SJCRH30 (cell line): Measurements from ENCODE around the gene SNX9. TPM values are rescaled to one million over a fixed set of nuclear protein-coding genes. Genes with fewer than 3 reads are reported as not detected.
"Not testable (repeated sequence)": the region's sequence is repeated elsewhere in the genome, so short reads cannot be mapped to it uniquely, and the experiment has no call there.

Source experiments
- DNase-seq, 2 experiments: peaks; one replicate each; pipeline ENCODE4 v3.0.0-alpha.2; 2015 to 2020
- H3K27ac ChIP-seq: fragments of 250-450 bp; sonication (Bioruptor Pico); 2 replicates; pipeline ENCODE4 v1.5.1; 2020; ENCODE audit warnings: mild to moderate bottlenecking, moderate library complexity
- H3K27me3 ChIP-seq: fragments of 250-450 bp; sonication (Bioruptor Pico); 2 replicates; pipeline ENCODE4 v1.5.1; 2020; ENCODE audit warnings: mild to moderate bottlenecking, moderate library complexity
- H3K36me3 ChIP-seq: fragments of 250-450 bp; sonication (Bioruptor Pico); 2 replicates; pipeline ENCODE4 v1.5.1; 2020; ENCODE audit warnings: mild to moderate bottlenecking, moderate library complexity
- H3K4me1 ChIP-seq: fragments of 250-450 bp; sonication (Bioruptor Pico); 2 replicates; pipeline ENCODE4 v1.5.1; 2020; ENCODE audit warnings: mild to moderate bottlenecking, moderate library complexity
- H3K4me3 ChIP-seq: fragments of 250-450 bp; sonication (Bioruptor Pico); 2 replicates; pipeline ENCODE4 v1.5.1; 2020; ENCODE audit warnings: mild to moderate bottlenecking, moderate library complexity
- H3K9me3 ChIP-seq: fragments of 250-450 bp; sonication (Bioruptor Pico); replicated peaks from 2 replicates; pipeline ENCODE4 v1.5.1; 2020; ENCODE audit warnings: mild to moderate bottlenecking, moderate library complexity
- total RNA-seq: library from RNA; depleted of rRNA; stranded (reverse); fragments of >200 nt; shearing (Covaris generic); gene quantifications from 2 replicates; pipeline ENCODE4 v1.2.3, GENCODE V29; 2014

SNX9 gene
- total RNA-seq, 1 experiment from 2014 or later = 28.0 TPM

DNA sequence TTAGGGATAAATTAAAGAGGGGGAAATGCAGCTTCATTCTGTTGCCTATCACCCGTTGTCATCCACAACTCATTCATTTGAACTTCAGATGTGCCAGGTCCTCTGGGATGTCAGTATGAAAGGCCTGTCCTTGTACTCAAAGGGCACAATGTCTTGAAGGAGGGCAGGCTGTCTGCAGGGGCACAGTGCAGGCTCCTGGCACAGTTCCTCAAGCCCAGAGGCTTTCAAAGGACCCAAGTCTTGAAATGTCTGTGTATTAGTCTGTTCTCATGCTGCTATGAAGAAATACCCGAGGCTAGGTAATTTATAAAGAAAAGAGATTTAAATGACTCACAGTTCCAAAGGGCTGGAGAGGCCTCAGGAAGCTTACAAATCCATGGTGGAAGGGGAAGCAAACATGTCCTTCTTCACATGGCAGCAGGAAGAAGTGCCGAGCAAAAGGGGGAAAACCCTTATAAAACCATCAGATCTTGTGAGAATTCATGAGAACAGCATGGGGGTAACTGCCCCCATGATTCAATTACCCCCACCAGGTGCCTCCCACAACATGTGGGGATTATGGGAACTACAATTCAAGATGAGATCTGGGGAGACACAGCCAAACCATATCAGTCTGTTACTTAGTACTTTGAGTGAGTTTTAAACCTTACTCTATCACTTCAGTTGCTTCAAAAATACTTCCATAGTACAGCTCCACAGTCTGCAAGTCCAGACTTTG, 9.4 kb downstream of the SNX9 start:
- no peak overlapping the region for H3K4me3 ChIP-seq
- peaks cover 46% of the 10 kb centered on the region for H3K4me1 ChIP-seq
- peak overlapping the region; percentile 97 for H3K27ac ChIP-seq
- peaks cover 5% of the 10 kb centered on the region; the same call in 1 of the 2 replicates for H3K9me3 ChIP-seq
- H3K36me3 ChIP-seq = 0 out of 2 replicates have a peak, but pooled peaks cover 2% of the 10 kb centered on the region
- no peak for DNase-seq
- H3K27me3 ChIP-seq = no peaks in the 10 kb centered on the region

DNA sequence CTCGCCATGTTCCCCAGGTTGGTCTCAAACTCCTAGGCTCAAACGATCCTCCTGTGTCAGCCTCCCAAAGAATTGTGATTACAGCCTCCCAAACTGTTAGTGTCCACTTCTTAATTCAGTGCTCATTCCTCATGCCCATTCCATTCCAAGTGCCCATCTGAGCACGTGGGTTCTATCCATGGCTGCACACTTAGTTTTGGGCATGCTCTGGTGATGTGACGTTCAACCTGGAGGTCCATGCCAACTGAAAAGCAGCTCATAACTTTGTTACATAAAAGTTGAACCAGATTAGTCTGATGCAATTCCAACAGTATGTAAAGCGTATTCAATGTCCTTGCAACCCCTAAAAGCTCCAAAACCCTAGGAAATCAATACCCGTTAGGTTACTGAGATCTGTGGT, 11.5 kb downstream of the SNX9 start:
- H3K27me3 ChIP-seq = no peaks in the 10 kb centered on the region
- no peak overlapping the region for H3K4me3 ChIP-seq
- 0 out of 2 replicates have a peak, but pooled peaks cover 3% of the 10 kb centered on the region for H3K36me3 ChIP-seq
- peak overlapping the region; percentile 97 for H3K27ac ChIP-seq
- DNase-seq = no peak
- H3K4me1 ChIP-seq = peaks cover 46% of the 10 kb centered on the region
- peaks cover 5% of the 10 kb centered on the region; the same call in 1 of the 2 replicates for H3K9me3 ChIP-seq

GRCh38 chr6:157838718-157839430, 15.8 kb downstream of the SNX9 start:
- no peak overlapping the region for H3K4me3 ChIP-seq
- peaks cover 19% of the 10 kb centered on the region for H3K4me1 ChIP-seq
- H3K27me3 ChIP-seq = no peaks in the 10 kb centered on the region
- 0 out of 2 replicates have a peak, but pooled peaks cover 3% of the 10 kb centered on the region for H3K36me3 ChIP-seq
- H3K9me3 ChIP-seq = no peaks in the 10 kb centered on the region
- no peak overlapping the region for H3K27ac ChIP-seq
- DNase-seq = no peak

DNA sequence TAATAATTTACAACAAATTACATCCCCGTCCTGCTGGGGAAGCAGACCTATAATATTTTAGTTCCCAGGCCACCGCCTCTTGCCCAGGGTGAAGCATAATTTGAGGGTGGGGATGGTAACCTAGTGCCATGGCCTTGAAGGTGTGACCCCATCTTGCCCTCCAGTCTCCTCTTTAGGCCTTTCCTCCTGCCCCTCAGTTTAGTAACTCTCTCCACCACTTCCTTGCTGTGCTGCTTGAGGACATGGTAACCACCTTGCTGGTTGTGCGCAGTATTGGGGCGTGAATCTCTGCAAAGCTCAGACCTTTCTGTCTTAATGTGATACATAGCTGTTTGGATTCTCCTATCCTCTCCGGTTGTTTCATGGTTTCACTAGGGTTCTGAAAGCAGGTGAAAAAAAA, 16.6 kb downstream of the SNX9 start:
- DNase-seq = no peak
- H3K4me1 ChIP-seq = peaks cover 14% of the 10 kb centered on the region
- no peaks in the 10 kb centered on the region for H3K27me3 ChIP-seq
- H3K36me3 ChIP-seq = 0 out of 2 replicates have a peak, but pooled peaks cover 3% of the 10 kb centered on the region
- H3K4me3 ChIP-seq = no peak overlapping the region
- H3K27ac ChIP-seq = no peak overlapping the region
- no peaks in the 10 kb centered on the region for H3K9me3 ChIP-seq

DNA sequence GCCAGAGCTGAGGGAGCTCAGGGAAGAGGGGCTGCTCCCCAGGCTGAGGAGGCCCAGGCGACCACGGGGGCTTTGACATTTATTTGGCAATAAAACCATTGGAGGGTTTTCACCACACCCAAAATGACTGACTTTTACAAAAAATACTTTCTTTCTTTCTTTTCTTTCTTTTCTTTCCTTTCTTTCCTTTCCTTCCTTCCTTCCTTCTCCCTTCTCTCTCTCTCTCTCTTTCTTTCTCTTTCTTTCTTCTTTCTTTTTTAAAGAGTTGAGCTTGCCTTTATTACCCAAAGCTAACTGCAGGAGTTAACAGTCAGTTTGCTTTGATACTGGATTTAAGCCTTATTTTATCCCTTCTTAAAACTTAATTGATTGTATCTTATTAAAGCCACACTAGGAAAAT, 17.2 kb downstream of the SNX9 start:
- no peak overlapping the region for H3K4me3 ChIP-seq
- no peaks in the 10 kb centered on the region for H3K9me3 ChIP-seq
- H3K27ac ChIP-seq = peak overlapping the region; percentile 35
- peaks cover 10% of the 10 kb centered on the region for H3K4me1 ChIP-seq
- 0 out of 2 replicates have a peak, but pooled peaks cover 3% of the 10 kb centered on the region for H3K36me3 ChIP-seq
- H3K27me3 ChIP-seq = no peaks in the 10 kb centered on the region
- no peak for DNase-seq

DNA sequence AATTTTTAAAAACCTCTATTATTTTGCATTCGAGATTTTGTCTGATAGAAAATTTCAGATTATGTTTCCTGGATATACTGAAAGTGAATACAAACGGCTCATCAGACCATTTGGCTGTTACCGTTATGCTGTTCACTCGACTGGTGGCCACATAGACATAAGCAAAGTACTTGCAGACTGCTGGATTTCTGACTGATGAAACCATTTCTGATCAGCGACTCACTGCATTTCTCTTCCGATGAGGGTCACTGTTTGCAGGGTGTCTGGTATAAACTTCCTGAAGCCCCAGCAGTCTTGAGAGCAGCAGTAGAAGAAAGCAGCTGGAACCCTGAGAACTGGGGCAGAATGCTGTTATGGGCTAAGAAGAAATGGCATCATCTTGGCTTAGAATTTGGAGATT, 17.7 kb downstream of the SNX9 start:
- H3K4me3 ChIP-seq = no peak overlapping the region
- peak overlapping the region; percentile 35 for H3K27ac ChIP-seq
- peaks cover 14% of the 10 kb centered on the region for H3K4me1 ChIP-seq
- H3K36me3 ChIP-seq = 0 out of 2 replicates have a peak, but pooled peaks cover 3% of the 10 kb centered on the region
- H3K9me3 ChIP-seq = no peaks in the 10 kb centered on the region
- no peaks in the 10 kb centered on the region for H3K27me3 ChIP-seq
- peak in 1 of 2 experiments; percentile 39 for DNase-seq

DNA sequence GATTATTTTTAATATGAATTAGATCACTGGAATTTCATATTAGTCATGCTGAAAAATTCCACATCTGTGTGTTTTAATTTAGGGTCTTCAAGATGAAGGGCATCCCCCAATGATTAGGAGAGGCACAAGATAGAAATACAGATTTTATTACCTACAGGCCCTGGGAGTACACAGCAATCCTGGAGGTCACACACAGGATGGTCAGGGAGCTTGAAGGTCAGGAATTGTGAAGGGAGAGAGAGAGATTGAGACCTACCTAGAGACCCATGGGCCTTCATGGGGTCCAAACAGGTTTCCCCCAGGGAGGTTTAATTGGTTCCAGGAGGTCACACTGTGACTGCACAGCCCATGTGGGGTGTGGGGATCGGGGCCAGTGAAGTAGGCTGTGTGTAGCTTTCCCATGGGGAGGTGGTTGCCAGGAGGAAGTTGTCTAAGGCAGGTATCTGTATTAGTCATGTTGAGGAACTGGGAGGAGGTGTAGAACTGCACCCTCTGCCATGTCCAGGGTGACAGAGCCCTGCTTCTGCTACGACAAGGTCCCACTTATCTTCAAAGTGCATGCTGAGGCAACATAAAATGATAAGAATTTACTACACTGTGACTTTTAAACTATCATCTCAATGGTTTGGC, 18.3 kb downstream of the SNX9 start:
- H3K9me3 ChIP-seq = no peaks in the 10 kb centered on the region
- DNase-seq = no peak
- 0 out of 2 replicates have a peak, but pooled peaks cover 3% of the 10 kb centered on the region for H3K36me3 ChIP-seq
- H3K27me3 ChIP-seq = no peaks in the 10 kb centered on the region
- peak overlapping the region; percentile 35 for H3K27ac ChIP-seq
- H3K4me1 ChIP-seq = peaks cover 19% of the 10 kb centered on the region
- H3K4me3 ChIP-seq = no peak overlapping the region

- H3K27me3 ChIP-seq = no peaks in the 10 kb centered on the region
- H3K4me1 ChIP-seq = peaks cover 19% of the 10 kb centered on the region
- no peak overlapping the region for H3K4me3 ChIP-seq
- no peak overlapping the region for H3K27ac ChIP-seq
- no peaks in the 10 kb centered on the region for H3K9me3 ChIP-seq
- DNase-seq = no peak
- H3K36me3 ChIP-seq = 0 out of 2 replicates have a peak, but pooled peaks cover 3% of the 10 kb centered on the region
These were observed 19.2 kb downstream of the SNX9 start for GRCh38 chr6:157842212-157842611.

GRCh38 chr6:157844196-157844595, 21.1 kb downstream of the SNX9 start:
- H3K9me3 ChIP-seq, H3K27me3 ChIP-seq, DNase-seq, H3K36me3 ChIP-seq, H3K4me3 ChIP-seq, H3K27ac ChIP-seq: not testable (repeated sequence)
- H3K4me1 ChIP-seq = peaks cover 19% of the 10 kb centered on the region

DNA sequence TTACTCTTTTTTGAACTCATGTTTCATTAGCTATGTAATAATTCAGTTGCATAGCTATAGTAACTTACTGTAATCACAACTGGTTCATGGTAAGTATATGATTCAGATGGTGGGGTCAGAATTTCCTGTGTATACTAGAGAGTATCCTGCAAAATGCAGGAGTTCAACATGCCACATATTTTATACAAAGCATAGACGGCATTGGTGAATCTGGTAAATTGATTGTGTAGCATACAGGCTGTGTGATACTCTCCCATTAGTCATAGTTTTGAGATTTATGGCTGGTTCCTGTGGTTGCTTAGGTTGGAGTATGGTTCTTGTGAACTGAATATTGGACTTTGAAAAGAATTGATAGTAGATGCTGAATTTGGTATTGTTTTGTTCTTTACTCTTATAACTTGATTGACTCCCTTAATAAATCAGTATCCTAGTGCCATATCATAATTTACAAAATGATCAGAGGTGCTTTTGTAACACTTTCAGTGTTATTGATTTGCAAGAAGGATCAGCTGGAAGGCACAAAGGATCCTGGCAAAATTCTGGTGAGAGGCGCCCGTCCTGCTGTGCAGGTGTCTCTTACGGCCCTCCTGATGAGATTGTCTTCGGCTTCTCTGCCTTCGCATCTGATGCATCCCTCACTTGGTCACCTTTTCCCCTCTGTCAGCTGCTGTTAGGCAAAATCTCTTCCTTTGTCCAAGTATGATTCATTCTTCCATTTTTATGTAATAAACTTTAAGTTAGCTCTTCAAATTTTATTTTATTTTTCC, 22.6 kb downstream of the SNX9 start:
- no peaks in the 10 kb centered on the region for H3K36me3 ChIP-seq
- no peaks in the 10 kb centered on the region for H3K27me3 ChIP-seq
- H3K9me3 ChIP-seq = no peaks in the 10 kb centered on the region
- H3K27ac ChIP-seq = no peak overlapping the region
- H3K4me3 ChIP-seq = no peak overlapping the region
- DNase-seq = no peak
- H3K4me1 ChIP-seq = peaks cover 15% of the 10 kb centered on the region; the same call in 1 of the 2 replicates

DNA sequence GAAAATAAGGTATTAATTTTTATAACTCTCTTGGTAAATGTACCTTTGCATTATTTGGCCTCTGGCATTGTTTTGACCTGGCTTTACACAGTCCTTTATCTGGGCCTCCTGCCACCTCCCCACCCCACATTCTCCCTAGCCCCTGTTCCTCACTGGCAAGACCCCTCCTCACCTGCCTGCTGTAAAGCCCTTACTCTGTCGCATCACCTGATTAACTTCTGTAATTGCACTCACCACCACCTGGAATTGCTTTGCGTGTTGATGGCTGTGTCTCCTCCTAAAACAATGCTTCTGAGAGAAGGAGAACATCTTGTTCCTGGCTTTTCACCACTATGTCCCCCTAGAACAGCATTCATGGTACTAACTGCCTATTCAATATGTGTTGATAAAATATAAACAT, 24.8 kb downstream of the SNX9 start:
- DNase-seq = no peak
- Histone ChIP-seq H3K27me3 (no peaks in the 10 kb centered on the region), H3K4me1 (peaks cover 10% of the 10 kb centered on the region; the same call in 1 of the 2 replicates), H3K4me3 (no peak overlapping the region), H3K9me3 (peaks cover 6% of the 10 kb centered on the region), H3K36me3 (no peaks in the 10 kb centered on the region), H3K27ac (no peak overlapping the region)

DNA sequence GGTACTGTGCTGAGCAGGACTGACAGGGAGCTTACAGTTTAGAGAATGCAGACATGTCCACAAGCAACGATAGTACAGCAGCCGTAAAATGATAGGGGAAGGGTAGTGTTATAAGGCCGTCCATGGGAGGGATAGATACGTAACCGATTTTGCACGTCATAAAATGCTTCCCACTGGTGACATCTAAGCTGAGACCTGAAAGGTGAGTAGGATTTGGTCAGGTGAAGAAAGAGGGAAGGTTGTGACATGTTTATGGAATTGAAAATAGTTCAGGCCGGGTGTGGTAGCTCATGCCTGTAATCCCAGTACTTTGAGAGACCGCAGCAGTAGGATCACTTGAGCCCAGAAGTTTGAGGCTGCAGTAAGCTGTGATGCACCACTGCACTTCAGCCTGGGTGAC, 25.6 kb downstream of the SNX9 start:
- DNase-seq = no peak
- peaks cover 10% of the 10 kb centered on the region; the same call in 1 of the 2 replicates for H3K4me1 ChIP-seq
- no peak overlapping the region for H3K27ac ChIP-seq
- no peaks in the 10 kb centered on the region for H3K27me3 ChIP-seq
- H3K4me3 ChIP-seq = no peak overlapping the region
- no peaks in the 10 kb centered on the region for H3K36me3 ChIP-seq
- peaks cover 12% of the 10 kb centered on the region for H3K9me3 ChIP-seq

DNA sequence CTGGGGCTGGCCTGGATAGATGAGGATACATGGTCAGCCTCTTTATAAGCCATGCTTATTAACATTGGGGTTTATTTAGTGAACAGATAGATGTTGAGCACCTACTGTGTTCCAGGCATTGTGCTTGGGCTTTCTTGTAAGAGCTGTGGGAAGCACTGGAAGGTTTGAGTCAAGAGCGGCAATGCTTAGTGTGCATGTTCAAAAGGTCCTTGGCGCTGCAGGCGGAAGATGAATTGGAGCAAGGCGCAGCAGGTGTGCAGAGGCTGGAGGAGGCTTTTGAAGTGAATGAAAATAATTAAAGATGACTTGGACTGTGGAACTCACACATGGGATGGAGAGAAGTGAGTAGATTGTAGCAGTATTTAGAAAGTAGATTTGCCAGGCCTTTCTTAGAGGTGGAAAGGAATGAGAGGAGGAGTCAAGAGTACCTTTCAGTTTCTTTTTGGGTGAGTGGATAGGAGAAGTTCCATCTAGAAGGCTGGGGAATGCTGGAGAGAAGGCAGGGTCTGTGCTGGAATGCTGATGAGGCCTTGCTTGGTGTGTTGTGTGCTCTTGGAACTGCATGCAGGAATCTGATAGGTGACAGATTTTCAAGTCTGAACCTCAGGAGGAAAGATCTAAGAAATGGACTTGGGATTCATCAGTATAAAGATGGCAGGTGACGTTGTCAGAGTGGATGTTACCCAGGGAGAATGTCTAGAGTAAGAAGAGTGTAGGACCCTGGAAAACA, 26.4 kb downstream of the SNX9 start:
- Histone ChIP-seq H3K36me3 (no peaks in the 10 kb centered on the region), H3K4me3 (no peak overlapping the region), H3K9me3 (peaks cover 12% of the 10 kb centered on the region), H3K4me1 (peaks cover 10% of the 10 kb centered on the region; the same call in 1 of the 2 replicates), H3K27me3 (no peaks in the 10 kb centered on the region), H3K27ac (no peak overlapping the region)
- no peak for DNase-seq

GRCh38 chr6:157850030-157850429, 27.0 kb downstream of the SNX9 start:
- Histone ChIP-seq H3K9me3 (peaks cover 12% of the 10 kb centered on the region), H3K27me3 (no peaks in the 10 kb centered on the region), H3K36me3 (no peaks in the 10 kb centered on the region), H3K27ac (no peak overlapping the region), H3K4me3 (no peak overlapping the region), H3K4me1 (peaks cover 10% of the 10 kb centered on the region; the same call in 1 of the 2 replicates)
- DNase-seq = no peak
